ENCODE measurements around the gene ROR1. TPM values are rescaled to one million over a fixed set of nuclear protein-coding genes. Genes with fewer than 3 reads are reported as not detected.

Gene ROR1
- total RNA-seq, 1 donor from 2014 or later: 6.7 TPM

GRCh38 chr1:63945943-63946342, 172.1 kb downstream of the ROR1 start:
- Mint-ChIP-seq H3K27ac (ENCODE audit: unreplicated experiment) (no peak overlapping the region), H3K36me3 (ENCODE audit: low read depth, unreplicated experiment) (no peaks in the 10 kb centered on the region), H3K27me3 (ENCODE audit: unreplicated experiment) (no peaks in the 10 kb centered on the region), H3K4me1 (ENCODE audit: unreplicated experiment) (peaks cover 2% of the 10 kb centered on the region), H3K9me3 (ENCODE audit: unreplicated experiment) (no peaks in the 10 kb centered on the region), H3K4me3 (ENCODE audit: unreplicated experiment) (no peak overlapping the region)
- no peak for TF ChIP-seq CTCF (IDR thresholded peaks at IDR 0.05; ENCODE audit: unreplicated experiment)
- no peak for DNase-seq (ENCODE audit: low spot score)

GRCh38 chr1:63946866-63947491, 173.2 kb downstream of the ROR1 start:
- no peaks in the 10 kb centered on the region for H3K9me3 Mint-ChIP-seq (ENCODE audit: unreplicated experiment)
- no peak for DNase-seq (ENCODE audit: low spot score)
- H3K36me3 Mint-ChIP-seq (ENCODE audit: low read depth, unreplicated experiment): no peaks in the 10 kb centered on the region
- no peak overlapping the region for H3K4me3 Mint-ChIP-seq (ENCODE audit: unreplicated experiment)
- peaks cover 2% of the 10 kb centered on the region for H3K4me1 Mint-ChIP-seq (ENCODE audit: unreplicated experiment)
- no peaks in the 10 kb centered on the region for H3K27me3 Mint-ChIP-seq (ENCODE audit: unreplicated experiment)
- TF ChIP-seq CTCF (IDR thresholded peaks at IDR 0.05; ENCODE audit: unreplicated experiment): no peak
- H3K27ac Mint-ChIP-seq (ENCODE audit: unreplicated experiment): no peak overlapping the region

DNA sequence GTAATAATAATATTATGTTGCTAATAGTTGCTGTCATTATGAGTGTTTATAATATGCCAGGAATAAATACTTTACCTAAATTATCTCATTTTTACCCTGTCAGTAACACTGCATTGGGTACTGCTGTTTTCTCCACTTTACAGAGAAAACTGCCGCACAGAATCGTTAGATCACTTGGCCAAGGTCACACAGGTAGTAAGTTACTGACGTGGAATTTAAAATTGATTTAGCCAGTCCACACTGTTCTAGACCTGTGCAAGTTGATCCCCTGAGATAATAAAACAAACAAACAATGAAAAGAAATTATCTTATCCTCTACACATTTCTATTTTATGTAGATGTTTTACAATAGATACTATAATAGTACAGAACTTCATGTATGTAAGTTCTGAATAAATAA, 174.1 kb downstream of the ROR1 start:
- H3K4me1 Mint-ChIP-seq (ENCODE audit: unreplicated experiment): peaks cover 2% of the 10 kb centered on the region
- no peaks in the 10 kb centered on the region for H3K9me3 Mint-ChIP-seq (ENCODE audit: unreplicated experiment)
- H3K27me3 Mint-ChIP-seq (ENCODE audit: unreplicated experiment): no peaks in the 10 kb centered on the region
- TF ChIP-seq CTCF (IDR thresholded peaks at IDR 0.05; ENCODE audit: unreplicated experiment): no peak
- no peaks in the 10 kb centered on the region for H3K36me3 Mint-ChIP-seq (ENCODE audit: low read depth, unreplicated experiment)
- H3K4me3 Mint-ChIP-seq (ENCODE audit: unreplicated experiment): no peak overlapping the region
- no peak overlapping the region for H3K27ac Mint-ChIP-seq (ENCODE audit: unreplicated experiment)
- no peak for DNase-seq (ENCODE audit: low spot score)

GRCh38 chr1:63950023-63950422, 176.2 kb downstream of the ROR1 start:
- Mint-ChIP-seq H3K9me3 (ENCODE audit: unreplicated experiment) (no peaks in the 10 kb centered on the region), H3K27ac (ENCODE audit: unreplicated experiment) (no peak overlapping the region)

More at GRCh38 chr1:63950023-63950422, 176.2 kb downstream of the ROR1 start:
- DNase-seq (ENCODE audit: low spot score): no peak
- Mint-ChIP-seq H3K4me3 (ENCODE audit: unreplicated experiment) (no peak overlapping the region), H3K4me1 (ENCODE audit: unreplicated experiment) (peaks cover 2% of the 10 kb centered on the region), H3K36me3 (ENCODE audit: low read depth, unreplicated experiment) (peaks cover 4% of the 10 kb centered on the region), H3K27me3 (ENCODE audit: unreplicated experiment) (no peaks in the 10 kb centered on the region)
- no peak for TF ChIP-seq CTCF (IDR thresholded peaks at IDR 0.05; ENCODE audit: unreplicated experiment)
